Glomerular endothelial cell (primary cell): ENCODE measurements around the gene ASPRV1. TPM values are rescaled to one million over a fixed set of nuclear protein-coding genes. Genes with fewer than 3 reads are reported as not detected.
"Not testable (repeated sequence)": the region's sequence is repeated elsewhere in the genome, so short reads cannot be mapped to it uniquely, and the experiment has no call there.

Experiments used
- DNase-seq: peaks from one replicate; pipeline ENCODE4 v3.0.0-alpha.2; 2011; ENCODE audit warnings: low read depth, low spot score; ENCODE audit errors: extremely low read depth
- total RNA-seq: library from RNA; depleted of rRNA; stranded (reverse); fragments of >200 nt; gene quantifications from 2 replicates; pipeline ENCODE4 v1.2.3, GENCODE V29; 2015

ASPRV1 gene
- total RNA-seq, 1 donor from 2014 or later: 0.64 TPM

DNA sequence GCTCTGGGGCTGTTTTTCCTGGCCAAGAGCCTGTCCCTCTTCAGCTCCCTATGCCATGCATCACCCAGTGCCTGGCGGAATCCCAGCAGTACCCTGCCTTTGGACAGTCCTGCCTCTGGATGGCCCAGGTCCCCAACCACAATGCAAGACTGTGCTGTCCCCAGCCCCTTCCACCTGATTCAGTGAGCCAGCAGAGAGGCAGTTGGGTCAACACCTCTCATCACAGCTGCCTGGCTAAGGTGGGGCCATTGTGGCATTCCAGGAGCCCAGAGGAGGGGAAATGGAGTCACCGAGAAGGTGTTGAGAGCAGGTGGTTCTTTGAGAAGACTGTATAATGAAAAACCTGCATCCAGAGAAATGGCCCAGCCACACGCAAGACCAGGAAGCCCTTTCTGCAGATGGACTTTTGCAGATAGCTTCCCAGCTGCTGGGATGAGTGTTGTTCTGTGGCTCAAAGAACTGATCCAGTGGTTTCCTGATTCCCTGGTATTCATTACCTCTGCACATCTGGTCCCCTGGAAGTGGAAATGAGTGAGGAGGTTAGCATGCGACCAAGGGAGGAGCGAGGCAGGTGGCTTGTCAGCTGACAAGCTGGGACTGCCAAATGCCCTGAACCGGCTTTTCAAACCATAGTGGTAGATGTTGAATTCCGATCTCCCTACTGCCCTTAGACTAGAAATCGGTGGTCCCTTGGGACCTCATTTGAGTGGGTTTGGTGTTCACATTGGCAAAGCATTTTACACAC, 1.7 kb upstream of the ASPRV1 start:
- DNase-seq: no peak

DNA sequence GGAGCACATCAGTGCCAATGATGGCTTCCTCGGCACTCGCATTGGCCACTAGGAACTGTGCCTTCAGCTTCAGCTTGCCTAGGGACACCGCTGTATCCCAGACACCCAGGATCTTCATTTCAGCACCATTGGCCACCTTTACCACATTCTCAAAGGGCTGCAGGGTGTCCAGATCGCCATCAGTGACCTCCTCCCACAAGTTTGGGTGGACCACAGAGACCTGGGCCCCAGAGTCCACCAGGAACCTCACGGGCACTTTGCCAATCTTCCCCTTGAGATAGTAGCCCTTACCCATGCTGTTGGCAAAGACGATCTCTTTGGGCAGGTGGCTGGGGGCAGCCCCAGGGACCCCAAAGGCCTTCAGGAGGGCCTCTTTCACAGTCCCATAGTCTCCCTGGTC, 610 bp downstream of the ASPRV1 start:
- no peak for DNase-seq

GRCh38 chr2:69959425-69959824, 2.0 kb downstream of the ASPRV1 start:
- DNase-seq: no peak

- no peak for DNase-seq
Observed at GRCh38 chr2:69958480-69958879, 3.0 kb downstream of the ASPRV1 start.

- DNase-seq: no peak
Observed at GRCh38 chr2:69957965-69958364, 3.5 kb downstream of the ASPRV1 start.

DNA sequence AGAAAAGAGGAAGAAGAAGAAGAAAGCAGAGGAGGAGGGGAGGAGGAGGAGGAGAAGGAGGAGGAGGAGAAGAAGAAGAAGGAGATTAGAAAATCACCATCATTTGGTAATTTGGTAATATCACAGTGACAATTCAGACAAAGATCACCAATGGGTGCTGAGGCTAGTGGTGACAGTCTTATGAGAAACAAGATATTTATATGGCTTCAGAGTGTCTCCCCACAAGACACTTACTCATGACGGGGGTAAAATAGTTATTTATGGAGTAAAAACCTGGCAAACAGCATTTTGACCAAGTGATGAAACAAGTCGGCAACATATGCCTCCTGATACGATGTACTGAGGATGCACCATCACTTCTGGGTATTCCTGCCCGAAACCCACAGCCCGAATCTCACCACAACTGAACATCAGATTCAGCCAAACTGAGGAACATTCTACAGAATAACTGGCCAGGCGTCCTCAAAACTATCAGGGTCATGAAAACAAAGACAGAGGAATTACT, 4.9 kb downstream of the ASPRV1 start:
- no peak for DNase-seq

DNA sequence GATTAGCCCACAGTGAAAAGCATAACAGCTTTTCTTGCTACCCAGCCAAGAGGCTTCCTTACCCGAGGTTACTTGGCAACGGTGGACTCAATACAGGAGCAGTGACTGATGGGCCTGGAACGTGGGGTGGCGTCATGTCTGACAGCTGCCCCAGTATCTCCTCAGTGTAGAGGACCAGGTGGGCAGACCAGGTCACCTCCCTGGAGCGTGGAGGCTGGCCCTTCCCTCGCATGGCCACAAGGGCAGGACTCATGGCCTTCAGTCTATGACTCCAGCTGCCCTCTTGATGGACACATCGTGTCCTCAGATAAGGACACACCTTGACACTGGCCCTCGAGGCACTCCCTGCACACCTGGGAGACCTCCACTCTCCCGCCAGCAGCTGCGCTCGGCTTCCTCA, 6.4 kb downstream of the ASPRV1 start:
- DNase-seq: no peak

- no peak for DNase-seq
Observed at GRCh38 chr2:69954084-69954483, 7.3 kb downstream of the ASPRV1 start.

GRCh38 chr2:69952336-69953115, 8.9 kb downstream of the ASPRV1 start:
- no peak for DNase-seq

DNA sequence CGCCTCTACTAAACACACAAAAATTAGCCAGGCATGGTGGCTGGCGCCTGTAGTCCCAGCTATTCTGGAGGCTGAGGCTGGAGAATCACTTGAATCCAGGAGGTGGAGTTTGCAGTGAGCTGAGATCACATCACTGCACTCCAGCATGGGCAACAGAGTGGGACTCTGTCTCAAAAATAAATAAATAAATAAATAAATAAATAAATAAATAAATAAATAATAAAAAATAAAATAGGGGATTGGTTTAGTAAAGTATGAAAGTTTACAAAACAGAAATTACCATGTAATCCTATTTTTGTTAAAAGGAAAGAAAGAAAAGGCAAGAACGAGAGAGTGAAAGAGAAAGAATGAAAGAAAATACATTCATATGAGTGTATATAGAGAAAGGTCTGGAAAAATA, 10.8 kb downstream of the ASPRV1 start:
- DNase-seq: not testable (repeated sequence)

GRCh38 chr2:69950241-69950640, 11.2 kb downstream of the ASPRV1 start:
- DNase-seq: no peak

DNA sequence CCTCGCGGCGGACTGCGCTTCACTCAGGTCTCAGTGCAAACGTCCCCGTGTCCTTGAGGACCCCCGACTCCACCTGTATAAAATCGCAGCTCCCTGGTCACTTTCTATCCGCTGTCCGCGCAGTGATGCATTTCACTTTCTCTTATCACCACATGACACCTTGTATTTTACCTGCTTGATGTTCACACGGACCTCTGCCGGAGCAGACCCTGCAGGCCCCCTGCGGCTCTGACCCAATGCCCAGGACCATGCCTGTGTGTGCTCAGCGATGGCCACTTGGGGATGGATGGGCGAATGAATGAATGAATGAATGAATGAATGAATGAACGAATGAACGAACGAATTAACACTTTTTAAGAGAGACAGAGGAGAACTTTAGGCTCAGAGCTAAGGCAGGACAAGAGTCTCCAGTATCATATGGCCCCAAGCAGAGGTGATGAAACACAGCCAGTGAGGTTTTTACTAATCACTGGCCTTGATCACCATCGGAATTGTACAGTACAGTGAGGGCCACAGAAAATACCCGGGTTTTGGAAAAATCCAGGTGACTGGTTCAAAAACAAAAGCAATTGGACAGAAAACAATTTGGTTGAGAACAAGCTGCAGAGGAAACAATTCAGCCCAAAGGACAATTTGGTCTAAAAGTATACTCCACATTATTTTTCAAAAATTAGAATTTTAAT, 12.3 kb downstream of the ASPRV1 start:
- DNase-seq: no peak

DNA sequence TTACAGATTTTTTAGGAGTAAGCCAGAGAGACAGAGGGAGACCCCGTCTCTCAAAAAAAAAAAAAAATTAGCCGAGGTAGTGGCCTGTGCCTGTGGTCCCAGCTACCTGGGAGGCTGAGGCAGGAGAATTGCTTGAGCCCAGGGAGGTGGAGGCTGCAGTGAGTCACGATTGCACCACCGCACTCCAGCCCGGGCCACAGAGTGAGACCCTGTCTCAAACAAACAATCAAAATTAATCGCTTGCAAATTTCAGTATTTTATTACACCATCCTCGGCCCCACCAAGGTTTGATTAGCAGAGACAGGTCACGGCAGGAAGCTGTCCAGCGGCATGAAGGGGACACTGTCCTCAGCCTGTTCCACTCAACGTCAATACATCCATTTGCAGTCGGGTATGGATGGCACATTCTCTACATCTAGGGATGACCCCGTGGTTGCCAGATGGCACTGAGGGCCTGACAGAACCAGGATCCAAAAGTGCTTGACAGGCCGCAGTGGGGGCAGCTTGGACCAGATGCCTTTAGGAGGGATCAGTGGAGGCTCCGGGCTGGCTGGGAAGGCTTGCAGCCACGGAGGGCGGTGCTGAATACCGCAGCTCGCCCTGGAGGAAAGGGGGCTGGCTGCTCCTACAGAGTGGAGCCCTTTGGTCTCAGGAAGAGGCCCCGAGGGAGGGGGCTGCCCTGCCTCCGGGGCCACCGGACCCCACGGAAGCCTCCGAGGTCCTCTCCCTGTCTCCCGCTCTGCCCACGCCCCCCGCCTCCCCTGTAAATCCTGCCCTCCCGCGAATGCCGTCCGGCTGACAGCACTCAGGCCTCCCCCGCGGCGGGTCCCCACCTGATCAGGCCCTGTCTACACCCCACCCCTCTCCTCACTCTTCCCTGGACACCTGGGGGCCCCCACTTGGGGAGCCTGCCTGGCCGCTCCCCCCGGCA, 13.1 kb downstream of the ASPRV1 start:
- no peak for DNase-seq

- no peak for DNase-seq
Observed at GRCh38 chr2:69947325-69947931, 14.0 kb downstream of the ASPRV1 start.

DNA sequence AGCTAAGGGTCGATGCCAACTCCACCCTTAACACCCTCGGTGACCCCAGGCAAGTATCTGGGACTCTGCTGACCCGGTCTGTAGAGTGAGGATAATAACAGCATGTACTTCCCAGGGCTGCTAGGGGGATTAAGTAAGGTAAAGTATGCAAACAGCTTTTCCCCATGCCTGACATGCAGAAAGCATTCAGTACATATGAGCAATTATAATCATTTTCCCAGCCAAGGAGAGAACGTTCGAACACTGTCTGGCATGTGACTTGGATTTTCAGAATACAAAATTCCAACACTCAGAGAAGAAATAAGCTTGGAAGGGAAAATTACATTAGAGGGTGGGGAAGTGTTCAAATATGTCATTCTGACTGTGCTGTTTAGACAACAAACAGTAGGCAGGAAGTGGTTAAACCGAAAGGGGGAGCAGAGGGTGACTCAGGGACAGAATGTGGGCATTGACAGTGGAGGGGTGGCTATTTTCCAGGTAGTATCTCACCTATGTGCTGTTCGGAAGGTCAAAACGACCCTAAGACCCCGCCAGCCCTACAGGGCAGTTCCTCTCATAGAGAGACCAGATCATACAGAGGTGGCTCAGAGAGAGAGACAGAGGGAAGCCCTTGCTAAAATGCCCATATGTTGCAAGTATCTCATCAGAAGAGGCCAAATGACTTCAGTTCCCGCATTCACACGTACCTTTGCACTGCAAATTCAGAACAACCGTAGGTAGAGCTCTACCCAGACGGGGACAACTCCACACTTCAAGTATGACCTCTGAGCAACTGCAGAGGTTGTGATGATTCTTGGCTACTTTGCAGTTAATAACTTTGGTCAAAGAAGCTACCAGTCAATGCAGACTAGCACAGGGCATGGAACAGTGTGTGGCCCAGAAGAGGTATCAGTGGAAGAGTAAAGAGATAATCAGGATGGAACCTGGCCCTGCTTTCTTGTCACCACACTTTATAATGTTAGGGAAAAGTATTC, 14.8 kb downstream of the ASPRV1 start:
- DNase-seq: no peak

DNA sequence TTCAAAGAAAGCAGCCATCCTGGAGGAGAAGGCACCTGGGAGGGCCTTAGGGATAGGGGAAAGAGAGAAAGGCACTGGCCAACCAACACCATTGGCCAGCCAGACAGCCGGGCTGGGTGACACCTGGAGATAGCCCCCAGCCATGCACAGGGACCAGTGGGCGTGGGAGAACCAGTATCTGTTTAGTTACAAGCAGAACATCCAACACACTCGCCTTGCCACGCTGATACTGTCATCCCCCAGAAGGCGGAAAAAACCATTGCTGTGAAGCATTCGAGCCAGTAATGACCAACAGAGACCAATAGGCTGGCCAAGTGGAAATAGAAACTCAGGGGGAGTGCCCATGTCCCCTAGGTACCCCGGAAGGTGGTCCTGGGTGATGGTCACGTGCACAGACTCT, 15.5 kb downstream of the ASPRV1 start:
- no peak for DNase-seq

DNA sequence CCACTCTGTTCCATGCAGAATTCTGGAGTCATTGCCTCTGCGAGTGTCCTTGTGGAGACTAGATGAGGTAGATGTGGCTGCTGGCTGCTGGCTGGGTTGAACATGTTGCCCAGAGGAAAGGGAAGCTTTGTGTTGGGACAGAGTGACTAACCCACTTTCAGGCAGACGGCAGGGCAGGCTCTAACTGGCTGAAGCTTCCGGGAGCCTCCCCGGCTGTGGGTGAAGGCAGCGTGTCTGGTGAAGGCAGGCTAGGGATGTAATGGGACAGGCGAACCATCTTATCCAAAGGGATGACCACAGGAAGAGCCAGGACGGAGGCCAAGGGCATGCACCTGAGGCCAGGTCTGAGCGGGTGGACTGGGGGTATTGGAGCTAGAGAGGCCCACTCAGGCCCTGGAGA, 16.0 kb downstream of the ASPRV1 start:
- DNase-seq: no peak

DNA sequence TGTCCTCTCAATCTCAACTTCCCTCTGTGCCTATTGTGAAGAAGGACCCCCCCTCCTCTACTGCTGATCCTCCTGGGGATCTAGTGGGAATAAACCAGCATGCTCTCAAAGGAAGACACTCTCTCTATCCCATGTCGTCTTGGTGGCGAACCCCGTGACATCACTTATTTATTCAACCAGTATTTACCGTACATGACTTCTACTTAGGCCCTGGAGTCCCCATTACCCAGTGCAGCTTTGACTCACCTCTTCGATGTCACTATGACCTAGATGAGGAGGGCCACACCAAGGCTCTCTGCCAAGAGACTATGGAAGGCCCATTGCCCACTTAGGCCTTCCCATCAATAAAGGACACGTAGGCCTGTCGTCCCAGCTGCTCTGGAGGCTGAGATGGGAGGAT, 16.7 kb downstream of the ASPRV1 start:
- no peak for DNase-seq
